ENCODE measurements around the gene PIP4K2A. TPM values are rescaled to one million over a fixed set of nuclear protein-coding genes. Genes with fewer than 3 reads are reported as not detected.
"Not testable (repeated sequence)": the region's sequence is repeated elsewhere in the genome, so short reads cannot be mapped to it uniquely, and the experiment has no call there.

The PIP4K2A gene
- polyA plus RNA-seq, 2 donors: 4.0 to 6.1 TPM

- Histone ChIP-seq H3K27me3 (ENCODE audit: control insufficient read depth in 1 of 2, insufficient read depth in 2 of 2, low read length in 2 of 2) (no peaks in the 10 kb centered on the region), H3K27ac (ENCODE audit: low read depth in 2 of 2, low read length in 1 of 2) (no peak overlapping the region), H3K4me3 (ENCODE audit: low read depth in 1 of 2, low read length in 2 of 2) (no peak overlapping the region), H3K9me3 (ENCODE audit: control insufficient read depth in 2 of 2, insufficient read depth in 1 of 2, low read depth in 1 of 2, low read length in 1 of 2) (no peaks in the 10 kb centered on the region), H3K36me3 (ENCODE audit: control insufficient read depth in 2 of 2, insufficient read depth in 2 of 2, low read length in 1 of 2) (no peaks in the 10 kb centered on the region), H3K4me1 (ENCODE audit: control insufficient read depth in 2 of 2, insufficient read depth in 2 of 2, low read length in 1 of 2) (no peaks in the 10 kb centered on the region)
- WGBS, 2 donors: 83 to 84% methylated on average over 2 of the region's 2 CpGs
Observed at GRCh38 chr10:22501863-22502262, 212.5 kb downstream of the PIP4K2A start.

GRCh38 chr10:22501413-22501812 lies 213.0 kb downstream of the PIP4K2A start:
- no peaks in the 10 kb centered on the region for H3K4me1 ChIP-seq (ENCODE audit: control insufficient read depth in 2 of 2, insufficient read depth in 2 of 2, low read length in 1 of 2)
- no peaks in the 10 kb centered on the region for H3K36me3 ChIP-seq (ENCODE audit: control insufficient read depth in 2 of 2, insufficient read depth in 2 of 2, low read length in 1 of 2)
- no peaks in the 10 kb centered on the region for H3K9me3 ChIP-seq (ENCODE audit: control insufficient read depth in 2 of 2, insufficient read depth in 1 of 2, low read depth in 1 of 2, low read length in 1 of 2)
- 58% methylated on average over 3 of the region's 3 CpGs for WGBS, 2 donors
- H3K27me3 ChIP-seq (ENCODE audit: control insufficient read depth in 1 of 2, insufficient read depth in 2 of 2, low read length in 2 of 2): no peaks in the 10 kb centered on the region
- no peak overlapping the region for H3K27ac ChIP-seq (ENCODE audit: low read depth in 2 of 2, low read length in 1 of 2)
- no peak overlapping the region for H3K4me3 ChIP-seq (ENCODE audit: low read depth in 1 of 2, low read length in 2 of 2)

- WGBS, 2 donors: 36 to 51% methylated on average over 7 of the region's 7 CpGs
- H3K4me3 ChIP-seq (ENCODE audit: low read depth in 1 of 2, low read length in 2 of 2): no peak overlapping the region
- no peaks in the 10 kb centered on the region for H3K27me3 ChIP-seq (ENCODE audit: control insufficient read depth in 1 of 2, insufficient read depth in 2 of 2, low read length in 2 of 2)
- H3K27ac ChIP-seq (ENCODE audit: low read depth in 2 of 2, low read length in 1 of 2): no peak overlapping the region
- no peaks in the 10 kb centered on the region for H3K36me3 ChIP-seq (ENCODE audit: control insufficient read depth in 2 of 2, insufficient read depth in 2 of 2, low read length in 1 of 2)
- no peaks in the 10 kb centered on the region for H3K9me3 ChIP-seq (ENCODE audit: control insufficient read depth in 2 of 2, insufficient read depth in 1 of 2, low read depth in 1 of 2, low read length in 1 of 2)
- no peaks in the 10 kb centered on the region for H3K4me1 ChIP-seq (ENCODE audit: control insufficient read depth in 2 of 2, insufficient read depth in 2 of 2, low read length in 1 of 2)
Observed at GRCh38 chr10:22500656-22501340, 213.6 kb downstream of the PIP4K2A start.

DNA sequence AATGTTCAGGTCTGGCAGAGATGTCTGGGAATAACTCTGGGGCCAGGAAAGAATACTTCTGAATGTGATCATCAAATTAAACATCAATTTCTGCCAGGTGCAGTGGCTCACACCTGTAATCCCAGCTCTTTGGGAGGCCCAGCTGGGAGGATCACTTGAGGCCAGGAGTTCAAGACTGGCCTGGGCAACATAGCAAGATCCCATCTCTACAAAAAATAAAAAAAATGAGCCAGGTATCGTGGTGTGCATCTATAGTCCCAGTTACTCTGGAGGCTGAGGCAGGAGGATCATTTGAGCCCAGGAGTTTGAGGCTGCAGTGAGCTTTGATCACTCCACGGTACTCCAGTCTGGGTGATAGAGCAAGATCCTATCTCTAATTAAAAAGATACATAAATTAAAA lies 214.4 kb downstream of the PIP4K2A start:
- H3K27me3 ChIP-seq (ENCODE audit: control insufficient read depth in 1 of 2, insufficient read depth in 2 of 2, low read length in 2 of 2); H3K27ac ChIP-seq (ENCODE audit: low read depth in 2 of 2, low read length in 1 of 2); H3K9me3 ChIP-seq (ENCODE audit: control insufficient read depth in 2 of 2, insufficient read depth in 1 of 2, low read depth in 1 of 2, low read length in 1 of 2); H3K4me1 ChIP-seq (ENCODE audit: control insufficient read depth in 2 of 2, insufficient read depth in 2 of 2, low read length in 1 of 2); H3K36me3 ChIP-seq (ENCODE audit: control insufficient read depth in 2 of 2, insufficient read depth in 2 of 2, low read length in 1 of 2): not testable (repeated sequence)
- H3K4me3 ChIP-seq (ENCODE audit: low read depth in 1 of 2, low read length in 2 of 2): peak overlapping the region in 1 of 2 donors; percentile 3
- 94 to 95% methylated on average over 2 of the region's 2 CpGs for WGBS, 2 donors

DNA sequence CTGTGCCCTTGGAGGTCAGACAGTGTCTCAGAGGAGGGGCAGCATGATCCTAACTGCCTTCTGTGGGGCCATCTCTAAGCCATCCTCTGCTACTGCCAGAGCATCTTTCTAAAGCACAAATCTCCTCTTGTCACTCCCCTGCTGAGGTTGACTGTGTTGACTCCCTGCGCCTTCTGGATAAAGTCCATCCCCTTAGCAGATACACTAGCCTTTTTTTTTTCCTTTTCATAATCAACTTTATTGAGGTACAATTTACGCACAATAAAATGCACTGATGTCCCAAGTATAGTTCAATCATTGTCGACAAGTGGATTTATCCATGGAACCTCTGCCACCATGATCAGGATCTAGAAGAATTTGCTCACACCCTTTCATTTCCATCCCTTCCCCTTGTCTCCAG lies 219.0 kb downstream of the PIP4K2A start:
- Histone ChIP-seq H3K36me3 (ENCODE audit: control insufficient read depth in 2 of 2, insufficient read depth in 2 of 2, low read length in 1 of 2) (no peaks in the 10 kb centered on the region), H3K27me3 (ENCODE audit: control insufficient read depth in 1 of 2, insufficient read depth in 2 of 2, low read length in 2 of 2) (no peaks in the 10 kb centered on the region), H3K4me3 (ENCODE audit: low read depth in 1 of 2, low read length in 2 of 2) (no peak overlapping the region), H3K9me3 (ENCODE audit: control insufficient read depth in 2 of 2, insufficient read depth in 1 of 2, low read depth in 1 of 2, low read length in 1 of 2) (no peaks in the 10 kb centered on the region), H3K4me1 (ENCODE audit: control insufficient read depth in 2 of 2, insufficient read depth in 2 of 2, low read length in 1 of 2) (no peaks in the 10 kb centered on the region), H3K27ac (ENCODE audit: low read depth in 2 of 2, low read length in 1 of 2) (no peak overlapping the region)
- WGBS, 2 donors: 87 to 95% methylated on average over 3 of the region's 3 CpGs

DNA sequence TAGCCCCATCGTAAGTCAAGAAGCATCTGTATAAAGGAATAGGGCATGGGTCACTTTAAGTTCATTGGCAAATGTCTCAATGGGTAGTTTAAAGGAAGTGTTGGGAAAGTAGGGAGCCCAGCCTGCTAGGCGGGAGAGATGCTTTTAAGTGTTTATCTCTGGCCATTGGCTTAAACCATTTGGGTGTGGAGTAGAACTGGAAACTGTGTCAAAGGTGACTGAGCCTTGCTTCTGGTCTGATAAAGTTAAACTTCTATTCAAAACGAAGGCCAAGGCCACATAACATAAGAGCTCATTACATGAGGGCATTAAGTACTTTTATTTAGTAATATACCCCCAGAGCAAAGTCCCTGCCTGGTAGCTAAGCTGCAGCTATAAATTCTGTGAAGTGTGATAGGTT lies 220.4 kb downstream of the PIP4K2A start:
- H3K9me3 ChIP-seq (ENCODE audit: control insufficient read depth in 2 of 2, insufficient read depth in 1 of 2, low read depth in 1 of 2, low read length in 1 of 2): no peaks in the 10 kb centered on the region
- no peak overlapping the region for H3K4me3 ChIP-seq (ENCODE audit: low read depth in 1 of 2, low read length in 2 of 2)
- H3K27me3 ChIP-seq (ENCODE audit: control insufficient read depth in 1 of 2, insufficient read depth in 2 of 2, low read length in 2 of 2): no peaks in the 10 kb centered on the region
- no peaks in the 10 kb centered on the region for H3K36me3 ChIP-seq (ENCODE audit: control insufficient read depth in 2 of 2, insufficient read depth in 2 of 2, low read length in 1 of 2)
- H3K4me1 ChIP-seq (ENCODE audit: control insufficient read depth in 2 of 2, insufficient read depth in 2 of 2, low read length in 1 of 2): no peaks in the 10 kb centered on the region
- no peak overlapping the region for H3K27ac ChIP-seq (ENCODE audit: low read depth in 2 of 2, low read length in 1 of 2)
- 70 to 74% methylated on average over 3 of the region's 3 CpGs for WGBS, 2 donors

DNA sequence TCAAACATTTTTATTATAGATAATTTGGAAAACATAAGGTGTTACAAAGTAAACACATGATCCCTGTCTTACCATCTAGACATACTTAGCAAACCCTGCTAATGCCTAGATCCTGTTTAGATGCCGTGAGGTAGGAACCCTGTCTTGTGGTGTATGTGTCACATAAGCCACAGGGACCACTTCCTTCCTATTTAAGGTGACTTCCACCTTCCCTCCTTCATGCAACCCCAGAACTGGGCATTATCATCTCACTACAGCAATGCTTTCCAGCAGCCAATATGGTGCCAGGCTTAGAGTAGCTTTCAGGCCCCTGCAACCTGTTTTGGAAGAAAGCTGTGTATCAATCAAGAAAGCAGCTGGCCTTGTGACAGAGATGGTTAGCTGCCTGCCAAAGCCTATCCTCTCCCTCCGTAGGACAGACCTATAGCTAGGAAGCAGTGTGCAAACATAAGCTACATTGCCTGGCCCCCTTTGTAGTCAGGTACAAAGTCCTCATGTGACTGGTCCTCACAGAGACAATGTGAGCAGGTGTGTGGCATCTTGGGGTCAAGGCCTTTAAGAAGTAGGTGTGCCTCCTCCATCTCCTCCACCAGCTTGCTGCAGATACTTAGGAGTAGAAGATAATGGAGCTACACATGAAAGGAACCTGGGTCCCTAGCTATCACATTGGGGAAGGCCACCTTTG lies 222.3 kb downstream of the PIP4K2A start:
- no peak overlapping the region for H3K4me3 ChIP-seq (ENCODE audit: low read depth in 1 of 2, low read length in 2 of 2)
- H3K27me3 ChIP-seq (ENCODE audit: control insufficient read depth in 1 of 2, insufficient read depth in 2 of 2, low read length in 2 of 2): no peaks in the 10 kb centered on the region
- no peaks in the 10 kb centered on the region for H3K9me3 ChIP-seq (ENCODE audit: control insufficient read depth in 2 of 2, insufficient read depth in 1 of 2, low read depth in 1 of 2, low read length in 1 of 2)
- H3K36me3 ChIP-seq (ENCODE audit: control insufficient read depth in 2 of 2, insufficient read depth in 2 of 2, low read length in 1 of 2): no peaks in the 10 kb centered on the region
- WGBS, 2 donors: 67 to 82% methylated on average over 2 of the region's 2 CpGs
- H3K4me1 ChIP-seq (ENCODE audit: control insufficient read depth in 2 of 2, insufficient read depth in 2 of 2, low read length in 1 of 2): no peaks in the 10 kb centered on the region
- no peak overlapping the region for H3K27ac ChIP-seq (ENCODE audit: low read depth in 2 of 2, low read length in 1 of 2)

GRCh38 chr10:22491480-22491879 lies 222.9 kb downstream of the PIP4K2A start:
- Histone ChIP-seq H3K36me3 (ENCODE audit: control insufficient read depth in 2 of 2, insufficient read depth in 2 of 2, low read length in 1 of 2) (no peaks in the 10 kb centered on the region), H3K9me3 (ENCODE audit: control insufficient read depth in 2 of 2, insufficient read depth in 1 of 2, low read depth in 1 of 2, low read length in 1 of 2) (no peaks in the 10 kb centered on the region), H3K27ac (ENCODE audit: low read depth in 2 of 2, low read length in 1 of 2) (no peak overlapping the region), H3K4me3 (ENCODE audit: low read depth in 1 of 2, low read length in 2 of 2) (no peak overlapping the region), H3K27me3 (ENCODE audit: control insufficient read depth in 1 of 2, insufficient read depth in 2 of 2, low read length in 2 of 2) (no peaks in the 10 kb centered on the region), H3K4me1 (ENCODE audit: control insufficient read depth in 2 of 2, insufficient read depth in 2 of 2, low read length in 1 of 2) (no peaks in the 10 kb centered on the region)
- 92 to 97% methylated on average over 3 of the region's 3 CpGs for WGBS, 2 donors

DNA sequence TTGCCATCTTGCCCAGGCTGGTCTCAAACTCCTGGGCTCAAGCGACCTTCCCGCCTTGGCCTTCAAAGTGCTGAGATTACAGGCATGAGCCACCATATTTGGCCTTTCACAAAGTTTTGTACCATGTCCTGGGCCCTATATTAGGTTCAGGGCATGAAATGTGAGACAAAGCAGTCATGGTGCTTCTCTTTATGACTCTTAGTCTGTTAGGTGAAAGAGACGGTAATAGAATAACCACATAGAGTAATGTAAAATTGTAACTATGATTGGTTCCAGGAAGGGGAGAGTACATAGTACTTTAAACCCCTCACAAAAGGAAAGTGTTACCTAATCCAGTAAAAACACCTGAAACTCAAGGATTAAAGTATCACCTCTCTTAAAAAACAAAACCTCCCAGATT lies 224.4 kb downstream of the PIP4K2A start:
- Histone ChIP-seq H3K4me1 (ENCODE audit: control insufficient read depth in 2 of 2, insufficient read depth in 2 of 2, low read length in 1 of 2) (no peaks in the 10 kb centered on the region), H3K27me3 (ENCODE audit: control insufficient read depth in 1 of 2, insufficient read depth in 2 of 2, low read length in 2 of 2) (no peaks in the 10 kb centered on the region), H3K36me3 (ENCODE audit: control insufficient read depth in 2 of 2, insufficient read depth in 2 of 2, low read length in 1 of 2) (no peaks in the 10 kb centered on the region), H3K9me3 (ENCODE audit: control insufficient read depth in 2 of 2, insufficient read depth in 1 of 2, low read depth in 1 of 2, low read length in 1 of 2) (no peaks in the 10 kb centered on the region), H3K4me3 (ENCODE audit: low read depth in 1 of 2, low read length in 2 of 2) (no peak overlapping the region), H3K27ac (ENCODE audit: low read depth in 2 of 2, low read length in 1 of 2) (no peak overlapping the region)
- WGBS, 2 donors: 92 to 96% methylated on average over 3 of the region's 3 CpGs

DNA sequence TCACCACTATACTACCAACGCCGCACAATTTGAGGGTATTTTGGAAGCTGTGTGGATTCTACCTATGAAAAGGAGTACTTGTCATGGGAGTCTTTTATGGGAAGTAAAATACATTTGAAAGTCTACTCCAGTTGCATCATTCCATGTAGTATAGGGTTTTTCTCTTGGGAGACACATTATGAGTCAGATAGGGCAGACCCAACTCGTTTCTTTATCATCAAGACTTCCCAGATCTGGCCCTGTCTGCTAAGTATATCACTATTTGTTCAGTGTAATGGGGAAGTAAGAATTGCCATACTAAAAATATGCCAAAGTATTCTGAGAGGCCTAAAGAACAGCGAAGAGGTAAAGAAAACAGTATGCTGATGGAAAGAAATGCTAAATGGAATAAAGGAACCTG lies 224.9 kb downstream of the PIP4K2A start:
- Histone ChIP-seq H3K4me1 (ENCODE audit: control insufficient read depth in 2 of 2, insufficient read depth in 2 of 2, low read length in 1 of 2) (no peaks in the 10 kb centered on the region), H3K4me3 (ENCODE audit: low read depth in 1 of 2, low read length in 2 of 2) (no peak overlapping the region), H3K9me3 (ENCODE audit: control insufficient read depth in 2 of 2, insufficient read depth in 1 of 2, low read depth in 1 of 2, low read length in 1 of 2) (no peaks in the 10 kb centered on the region), H3K27ac (ENCODE audit: low read depth in 2 of 2, low read length in 1 of 2) (no peak overlapping the region), H3K36me3 (ENCODE audit: control insufficient read depth in 2 of 2, insufficient read depth in 2 of 2, low read length in 1 of 2) (no peaks in the 10 kb centered on the region), H3K27me3 (ENCODE audit: control insufficient read depth in 1 of 2, insufficient read depth in 2 of 2, low read length in 2 of 2) (no peaks in the 10 kb centered on the region)
- WGBS, 2 donors: 81 to 85% methylated on average over 4 of the region's 4 CpGs

Data from esophagus (tissue), 2 donors.